ENCODE results near the gene RAB7A.

GRCh38 chr3:128727059-128727458 lies 1.1 kb downstream of the RAB7A start:
- TF ChIP-seq POLR2A (IDR thresholded peaks at IDR 0.05), result no peak
- TF ChIP-seq CTCF (IDR thresholded peaks at IDR 0.05), result no peak
